Measurements from ENCODE around the gene ATF4. TPM values are rescaled to one million over a fixed set of nuclear protein-coding genes. Genes with fewer than 3 reads are reported as not detected.

ATF4 gene
- total and polyA plus RNA-seq, 2 of the 13 experiments (the other 11 are each of a cell fraction or from before 2014, with no cell fraction given): 486 to 1,297 TPM

DNA sequence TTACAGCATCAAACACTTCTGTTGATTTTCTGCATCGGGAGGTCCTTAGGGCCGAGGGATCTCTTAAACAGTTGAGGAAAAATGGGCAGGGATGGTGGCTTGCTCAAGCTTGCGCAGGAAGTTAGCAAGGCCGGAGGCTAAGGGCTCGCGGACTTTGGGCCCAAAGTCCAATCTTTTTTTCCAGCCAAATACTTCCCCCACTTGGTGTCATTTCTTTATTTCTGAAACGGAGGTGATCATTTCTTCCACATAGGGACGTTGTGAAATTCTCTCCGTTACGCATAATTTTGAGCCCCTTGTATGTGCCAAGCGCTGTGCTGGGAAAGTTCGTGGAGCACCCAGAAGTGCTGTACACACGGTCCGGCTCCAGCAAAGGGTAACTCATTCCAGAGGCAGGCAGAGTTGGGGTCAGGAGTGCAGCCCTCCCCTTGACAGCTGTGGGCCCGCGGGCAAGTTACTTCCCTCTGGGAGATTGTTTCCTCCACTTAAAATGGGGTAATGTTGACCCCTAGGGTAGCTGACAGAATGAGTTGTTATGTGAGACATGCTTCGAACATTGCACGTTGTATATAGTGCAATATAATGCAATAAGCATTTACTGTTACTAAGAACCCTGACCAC is 17.5 kb upstream of the ATF4 start (continued):
- TF ChIP-seq ZNF83 (CRISPR knock-in tag; IDR thresholded peaks at IDR 0.05; ENCODE audit: borderline replicate concordance) (no peak), CHD2 (IDR thresholded peaks at IDR 0.05; ENCODE audit: low read depth, low read length) (no peak), TEAD2 (CRISPR knock-in tag; IDR thresholded peaks at IDR 0.05) (no peak), BRD4 (CRISPR knock-in tag; IDR thresholded peaks at IDR 0.05) (no peak), ZNF282 (IDR thresholded peaks at IDR 0.05; ENCODE audit: partially characterized antibody) (no peak), ZBTB40 (IDR thresholded peaks at IDR 0.05) (no peak), ZBTB40 (CRISPR knock-in tag; IDR thresholded peaks at IDR 0.05) (no peak), SP140L (CRISPR knock-in tag; IDR thresholded peaks at IDR 0.05; ENCODE audit: borderline replicate concordance) (no peak), EZH2 (conservative IDR thresholded peaks at IDR 0.05; ENCODE audit: low read depth, low read length) (no peak), DBP (CRISPR knock-in tag; IDR thresholded peaks at IDR 0.05; ENCODE audit: not compliant biosample characterization) (no peak), ZNF225 (CRISPR knock-in tag; IDR thresholded peaks at IDR 0.05) (no peak), PAX8 (CRISPR knock-in tag; IDR thresholded peaks at IDR 0.05; ENCODE audit: borderline replicate concordance) (no peak), TRAFD1 (CRISPR knock-in tag; IDR thresholded peaks at IDR 0.05; ENCODE audit: borderline replicate concordance) (no peak), ZSCAN29 (CRISPR knock-in tag; conservative IDR thresholded peaks at IDR 0.05) (no peak), PPARG (CRISPR knock-in tag; conservative IDR thresholded peaks at IDR 0.05) (no peak), ZBTB49 (CRISPR knock-in tag; IDR thresholded peaks at IDR 0.05; ENCODE audit: borderline replicate concordance) (no peak)

Data from HepG2 (cell line).